ENCODE measurements around the gene SLC18B1.

SLC18B1 gene

DNA sequence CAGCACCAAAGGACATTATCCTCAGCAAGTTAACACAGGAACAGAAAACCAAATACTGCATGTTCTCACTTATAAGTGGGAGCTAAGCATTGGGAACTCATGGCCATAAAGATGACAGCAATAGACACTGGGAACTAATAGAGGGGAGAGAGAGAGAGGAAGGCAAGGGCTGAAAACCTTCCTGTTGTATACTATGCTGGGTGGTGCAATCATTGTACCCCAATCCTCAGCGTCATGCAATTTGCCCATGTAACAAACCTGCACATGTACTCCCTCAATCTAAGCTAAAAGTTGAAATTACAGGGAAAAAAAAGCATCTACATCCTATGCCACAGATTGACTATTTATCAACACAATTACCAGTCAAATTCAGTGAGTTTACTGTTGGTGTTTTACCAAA is 64.6 kb downstream of the SLC18B1 start:
- H3K27me3 ChIP-seq (ENCODE audit: insufficient read depth, low read length) = no peaks in the 10 kb centered on the region
- no peak for DNase-seq
- no CpG with 5 or more reads among the region's 1 CpG for WGBS (ENCODE audit: extremely low coverage, insufficient coverage, insufficient read length)

GRCh38 chr6:132733283-132733682 is 65.2 kb downstream of the SLC18B1 start:
- no peak overlapping the region for H3K14ac ChIP-seq (ENCODE audit: low read length)
- WGBS (ENCODE audit: extremely low coverage, insufficient coverage, insufficient read length) = no CpG with 5 or more reads among the region's 2 CpGs

More for the DNA sequence above, 64.6 kb downstream of the SLC18B1 start:
- Histone ChIP-seq H3K27ac (ENCODE audit: low read depth, low read length) (no peak overlapping the region), H2BK5ac (ENCODE audit: low read depth, low read length, poor library complexity) (no peak overlapping the region), H3K9me3 (ENCODE audit: insufficient read depth, low read depth, low read length) (no peaks in the 10 kb centered on the region), H3K4me3 (ENCODE audit: low read depth, low read length) (no peak overlapping the region), H2AK5ac (ENCODE audit: low read length) (no peak overlapping the region), H2BK12ac (ENCODE audit: low read length) (no peak overlapping the region), H3K4me1 (ENCODE audit: control insufficient read depth in 1 of 2, insufficient read depth in 2 of 2, low read length in 2 of 2) (no peaks in the 10 kb centered on the region), H4K12ac (ENCODE audit: low read depth, low read length) (no peak overlapping the region), H3K9ac (ENCODE audit: low read length) (no peak overlapping the region), H2BK120ac (ENCODE audit: insufficient read depth, low read length, poor library complexity) (no peak overlapping the region), H3K79me2 (ENCODE audit: control insufficient read depth, insufficient read depth, low read length, poor library complexity) (no peaks in the 10 kb centered on the region), H3K4ac (ENCODE audit: low read depth, low read length) (no peak overlapping the region), H3K36me3 (ENCODE audit: control insufficient read depth in 1 of 2, insufficient read depth in 2 of 2, low read length in 2 of 2) (no peaks in the 10 kb centered on the region), H3K4me2 (ENCODE audit: low read length) (no peak overlapping the region), H3K18ac (ENCODE audit: low read length) (no peak overlapping the region), H4K91ac (ENCODE audit: low read depth, low read length) (no peak overlapping the region), H3K79me1 (ENCODE audit: low read length) (no peaks in the 10 kb centered on the region), H3K23ac (ENCODE audit: low read length) (no peak overlapping the region), H4K8ac (ENCODE audit: low read depth, low read length) (no peak overlapping the region), H2AFZ (ENCODE audit: insufficient read depth, low read length, poor library complexity) (no peak overlapping the region), H3K14ac (ENCODE audit: low read length) (no peak overlapping the region)

DNA sequence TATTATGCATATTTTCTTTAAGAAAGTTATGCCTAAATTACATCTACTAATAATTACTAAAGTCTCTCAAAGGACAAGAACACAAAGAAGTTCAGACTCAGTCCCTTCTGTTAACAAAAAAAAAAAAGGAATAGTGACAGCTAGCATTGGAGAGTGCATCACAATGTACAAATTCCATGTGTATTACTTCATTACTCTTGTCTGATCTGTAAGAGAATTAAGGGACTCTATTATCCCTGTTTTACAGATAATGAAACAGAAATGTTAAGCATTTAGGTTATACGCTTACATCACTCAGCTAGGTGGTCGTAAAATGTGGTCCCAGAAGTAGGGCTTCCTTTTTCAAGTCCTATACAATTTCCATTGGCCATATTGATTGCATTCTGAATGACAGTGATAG is 67.4 kb downstream of the SLC18B1 start:
- Histone ChIP-seq H3K27me3 (ENCODE audit: insufficient read depth, low read length) (no peaks in the 10 kb centered on the region), H3K79me2 (ENCODE audit: control insufficient read depth, insufficient read depth, low read length, poor library complexity) (no peaks in the 10 kb centered on the region), H3K9ac (ENCODE audit: low read length) (no peak overlapping the region), H3K9me3 (ENCODE audit: insufficient read depth, low read depth, low read length) (peaks cover 2% of the 10 kb centered on the region), H2BK5ac (ENCODE audit: low read depth, low read length, poor library complexity) (no peak overlapping the region), H4K8ac (ENCODE audit: low read depth, low read length) (no peak overlapping the region), H2AFZ (ENCODE audit: insufficient read depth, low read length, poor library complexity) (no peak overlapping the region), H2BK12ac (ENCODE audit: low read length) (no peak overlapping the region), H3K23ac (ENCODE audit: low read length) (no peak overlapping the region), H3K14ac (ENCODE audit: low read length) (no peak overlapping the region), H2BK120ac (ENCODE audit: insufficient read depth, low read length, poor library complexity) (no peak overlapping the region), H4K91ac (ENCODE audit: low read depth, low read length) (no peak overlapping the region), H3K79me1 (ENCODE audit: low read length) (no peaks in the 10 kb centered on the region), H3K27ac (ENCODE audit: low read depth, low read length) (no peak overlapping the region), H3K4me2 (ENCODE audit: low read length) (no peak overlapping the region), H3K4me1 (ENCODE audit: control insufficient read depth in 1 of 2, insufficient read depth in 2 of 2, low read length in 2 of 2) (no peaks in the 10 kb centered on the region), H3K4me3 (ENCODE audit: low read depth, low read length) (no peak overlapping the region), H3K18ac (ENCODE audit: low read length) (no peak overlapping the region), H2AK5ac (ENCODE audit: low read length) (no peak overlapping the region), H3K4ac (ENCODE audit: low read depth, low read length) (no peak overlapping the region), H3K36me3 (ENCODE audit: control insufficient read depth in 1 of 2, insufficient read depth in 2 of 2, low read length in 2 of 2) (no peaks in the 10 kb centered on the region), H4K12ac (ENCODE audit: low read depth, low read length) (no peak overlapping the region)
- peak in 1 of 2 donors; percentile 32 for DNase-seq
- WGBS (ENCODE audit: extremely low coverage, insufficient coverage, insufficient read length) = no CpG with 5 or more reads among the region's 2 CpGs

More at GRCh38 chr6:132733283-132733682, 65.2 kb downstream of the SLC18B1 start:
- no peak overlapping the region for H4K8ac ChIP-seq (ENCODE audit: low read depth, low read length)
- no peak overlapping the region for H3K9ac ChIP-seq (ENCODE audit: low read length)
- H2BK12ac ChIP-seq (ENCODE audit: low read length) = no peak overlapping the region
- H3K79me1 ChIP-seq (ENCODE audit: low read length) = no peaks in the 10 kb centered on the region
- no peak overlapping the region for H3K27ac ChIP-seq (ENCODE audit: low read depth, low read length)
- no peaks in the 10 kb centered on the region for H3K79me2 ChIP-seq (ENCODE audit: control insufficient read depth, insufficient read depth, low read length, poor library complexity)
- H3K36me3 ChIP-seq (ENCODE audit: control insufficient read depth in 1 of 2, insufficient read depth in 2 of 2, low read length in 2 of 2) = no peaks in the 10 kb centered on the region
- no peaks in the 10 kb centered on the region for H3K27me3 ChIP-seq (ENCODE audit: insufficient read depth, low read length)
- H3K4me1 ChIP-seq (ENCODE audit: control insufficient read depth in 1 of 2, insufficient read depth in 2 of 2, low read length in 2 of 2) = no peaks in the 10 kb centered on the region
- H3K18ac ChIP-seq (ENCODE audit: low read length) = no peak overlapping the region
- H2AFZ ChIP-seq (ENCODE audit: insufficient read depth, low read length, poor library complexity) = no peak overlapping the region
- no peak overlapping the region for H3K23ac ChIP-seq (ENCODE audit: low read length)
- H4K91ac ChIP-seq (ENCODE audit: low read depth, low read length) = no peak overlapping the region
- H2BK120ac ChIP-seq (ENCODE audit: insufficient read depth, low read length, poor library complexity) = no peak overlapping the region
- no peak overlapping the region for H4K12ac ChIP-seq (ENCODE audit: low read depth, low read length)
- no peak overlapping the region for H2AK5ac ChIP-seq (ENCODE audit: low read length)
- no peak overlapping the region for H3K4me3 ChIP-seq (ENCODE audit: low read depth, low read length)
- no peak overlapping the region for H3K4me2 ChIP-seq (ENCODE audit: low read length)
- H3K9me3 ChIP-seq (ENCODE audit: insufficient read depth, low read depth, low read length) = peaks cover 2% of the 10 kb centered on the region
- H3K4ac ChIP-seq (ENCODE audit: low read depth, low read length) = no peak overlapping the region
- H2BK5ac ChIP-seq (ENCODE audit: low read depth, low read length, poor library complexity) = no peak overlapping the region
- no peak for DNase-seq

DNA sequence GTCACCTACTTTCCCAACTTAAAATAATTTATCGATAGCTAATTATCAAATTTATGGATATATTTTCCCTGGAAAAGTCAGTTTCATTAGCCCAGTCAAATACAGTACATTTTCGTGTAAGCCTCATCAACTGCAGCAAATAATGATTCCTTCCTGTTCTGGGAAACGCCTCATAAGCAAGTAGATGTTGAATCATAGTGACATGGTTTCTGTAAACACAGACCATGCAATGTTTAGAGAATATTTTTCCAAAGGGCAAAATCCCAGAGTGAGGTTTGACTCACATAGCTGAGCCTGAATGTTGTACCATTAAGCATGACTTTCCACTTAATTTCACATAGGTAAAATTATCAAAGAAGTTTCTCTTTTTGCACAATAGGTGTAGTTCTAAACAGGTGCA is 67.9 kb downstream of the SLC18B1 start:
- H3K18ac ChIP-seq (ENCODE audit: low read length) = no peak overlapping the region
- no peak overlapping the region for H3K23ac ChIP-seq (ENCODE audit: low read length)
- H3K27ac ChIP-seq (ENCODE audit: low read depth, low read length) = no peak overlapping the region
- H3K14ac ChIP-seq (ENCODE audit: low read length) = no peak overlapping the region
- no peak overlapping the region for H4K12ac ChIP-seq (ENCODE audit: low read depth, low read length)
- no peak overlapping the region for H4K91ac ChIP-seq (ENCODE audit: low read depth, low read length)
- no CpG with 5 or more reads among the region's 3 CpGs for WGBS (ENCODE audit: extremely low coverage, insufficient coverage, insufficient read length)
- no peak overlapping the region for H3K4me3 ChIP-seq (ENCODE audit: low read depth, low read length)
- H2BK120ac ChIP-seq (ENCODE audit: insufficient read depth, low read length, poor library complexity) = no peak overlapping the region
- no peak overlapping the region for H2AK5ac ChIP-seq (ENCODE audit: low read length)
- H3K36me3 ChIP-seq (ENCODE audit: control insufficient read depth in 1 of 2, insufficient read depth in 2 of 2, low read length in 2 of 2) = no peaks in the 10 kb centered on the region
- H3K9ac ChIP-seq (ENCODE audit: low read length) = no peak overlapping the region
- H3K4me2 ChIP-seq (ENCODE audit: low read length) = no peak overlapping the region
- peak in 1 of 2 donors; percentile 15 for DNase-seq
- H4K8ac ChIP-seq (ENCODE audit: low read depth, low read length) = no peak overlapping the region
- H3K79me2 ChIP-seq (ENCODE audit: control insufficient read depth, insufficient read depth, low read length, poor library complexity) = no peaks in the 10 kb centered on the region
- H3K4me1 ChIP-seq (ENCODE audit: control insufficient read depth in 1 of 2, insufficient read depth in 2 of 2, low read length in 2 of 2) = no peaks in the 10 kb centered on the region
- no peaks in the 10 kb centered on the region for H3K79me1 ChIP-seq (ENCODE audit: low read length)
- H2BK5ac ChIP-seq (ENCODE audit: low read depth, low read length, poor library complexity) = no peak overlapping the region
- no peak overlapping the region for H3K4ac ChIP-seq (ENCODE audit: low read depth, low read length)
- H2AFZ ChIP-seq (ENCODE audit: insufficient read depth, low read length, poor library complexity) = no peak overlapping the region
- no peak overlapping the region for H2BK12ac ChIP-seq (ENCODE audit: low read length)
- H3K27me3 ChIP-seq (ENCODE audit: insufficient read depth, low read length) = no peaks in the 10 kb centered on the region
- peaks cover 2% of the 10 kb centered on the region for H3K9me3 ChIP-seq (ENCODE audit: insufficient read depth, low read depth, low read length)

Measured in trophoblast cell (in vitro differentiated cells and primary cell).